Heart left ventricle (tissue), 13 donors: ENCODE measurements around the gene TTLL7.

Experiments
- POLR2A ChIP-seq, 2 donors: fragments of 450-650 bp; IDR thresholded peaks; one replicate each; pipeline ENCODE4 v1.6.1; 2017; ENCODE audit warnings: antibody characterized with exemption in 2 of 2, mild to moderate bottlenecking in 2 of 2, moderate library complexity in 2 of 2
- TF ChIP-seq, protein P1 (sequence below), 12 donors: fragments of 200-600 bp; sonication (generic) in 4 of 12; IDR thresholded peaks; one replicate each; pipeline versions ENCODE4 v1.5.0 to v1.8.0; 2018 to 2022; ENCODE audit warnings: antibody characterized with exemption in 12 of 12, mild to moderate bottlenecking in 5 of 12
- donor health status: ischemic (EF 13 %, LVEDD 7.1; RV severe dilation, severe dysfunction).
- donor health status: DM: no; HTN: yes; CAD: no.
- donor health status: DM: no; HTN: no; CAD: no.
- donor health status: ischemic (EF 25% LVEDD 6.9; RV normal size, moderate dysfunction).
- donor health status: ischemic (EF 25% LVEDD 5.7; RV mildly dilated, moderate dysfunction).
- donor health status: ischemic (EF 35%, LVEDD 5.7; RV mildly dilated, moderate dysfunction).
- donor health status: nonischemic (EF 11% LVEDD 7.7; RV severe dilation, severe dysfunction).
- donor health status: DM: yes; HTN: yes; CAD: no.
- donor health status: PGD.
- donor health status: ischemic (EF 29% LVEDD 5.4; RV normal size, mild dysfunction).
- donor health status: nonischemic (EF 23%, LVEDD 6.1; RV moderate dilation, normal function).

DNA sequence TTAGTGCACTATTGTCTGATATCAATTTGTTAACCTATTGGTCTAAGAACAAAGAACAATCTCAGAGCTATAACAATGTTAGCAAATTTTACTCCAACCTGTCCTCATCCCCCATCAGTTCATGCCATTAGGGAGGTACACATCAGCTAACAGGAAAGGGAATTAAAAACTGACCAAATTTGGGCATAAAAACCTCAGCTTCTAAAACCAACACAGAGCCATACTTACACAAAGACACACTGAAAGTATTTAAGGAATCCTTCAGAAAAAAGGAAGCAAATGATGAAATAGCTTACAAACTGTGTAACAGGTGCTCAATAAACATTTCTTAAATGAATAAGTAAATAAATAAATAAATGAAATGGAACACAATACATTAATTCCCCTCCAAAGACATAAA is 89.2 kb downstream of the TTLL7 start:
- TF ChIP-seq, protein P1, sequence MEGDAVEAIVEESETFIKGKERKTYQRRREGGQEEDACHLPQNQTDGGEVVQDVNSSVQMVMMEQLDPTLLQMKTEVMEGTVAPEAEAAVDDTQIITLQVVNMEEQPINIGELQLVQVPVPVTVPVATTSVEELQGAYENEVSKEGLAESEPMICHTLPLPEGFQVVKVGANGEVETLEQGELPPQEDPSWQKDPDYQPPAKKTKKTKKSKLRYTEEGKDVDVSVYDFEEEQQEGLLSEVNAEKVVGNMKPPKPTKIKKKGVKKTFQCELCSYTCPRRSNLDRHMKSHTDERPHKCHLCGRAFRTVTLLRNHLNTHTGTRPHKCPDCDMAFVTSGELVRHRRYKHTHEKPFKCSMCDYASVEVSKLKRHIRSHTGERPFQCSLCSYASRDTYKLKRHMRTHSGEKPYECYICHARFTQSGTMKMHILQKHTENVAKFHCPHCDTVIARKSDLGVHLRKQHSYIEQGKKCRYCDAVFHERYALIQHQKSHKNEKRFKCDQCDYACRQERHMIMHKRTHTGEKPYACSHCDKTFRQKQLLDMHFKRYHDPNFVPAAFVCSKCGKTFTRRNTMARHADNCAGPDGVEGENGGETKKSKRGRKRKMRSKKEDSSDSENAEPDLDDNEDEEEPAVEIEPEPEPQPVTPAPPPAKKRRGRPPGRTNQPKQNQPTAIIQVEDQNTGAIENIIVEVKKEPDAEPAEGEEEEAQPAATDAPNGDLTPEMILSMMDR (IDR thresholded peaks at IDR 0.05) = no peak
- no peak for TF ChIP-seq POLR2A (IDR thresholded peaks at IDR 0.05)
